Measurements from ENCODE around the gene ADAM17. TPM values are rescaled to one million over a fixed set of nuclear protein-coding genes. Genes with fewer than 3 reads are reported as not detected.

The ADAM17 gene
- total RNA-seq, 4 donors from 2014 or later = 30.6 to 50.9 (median 42.6) TPM

- peaks cover 0 to 84% (median 4%) of the 10 kb centered on the region in 3 donors for H3K36me3 ChIP-seq
- H3K4me1 ChIP-seq = peaks cover 0 to 24% (median 2%) of the 10 kb centered on the region in 4 donors
- no peak for DNase-seq (ENCODE audit: low spot score in 2 of 2)
- no peaks in the 10 kb centered on the region for H3K9me3 ChIP-seq
- H3K27me3 ChIP-seq = no peaks in the 10 kb centered on the region
- TF ChIP-seq POLR2A (IDR thresholded peaks at IDR 0.05) (no peak), CTCF (IDR thresholded peaks at IDR 0.05) (no peak), EP300 (IDR thresholded peaks at IDR 0.05) (no peak)
- no peak overlapping the region for H3K4me3 ChIP-seq
- WGBS, 2 donors = 89 to 93% methylated on average over 5 of the region's 5 CpGs
- H3K27ac ChIP-seq = no peak overlapping the region
Observed at GRCh38 chr2:9443526-9443925, 112.1 kb downstream of the ADAM17 start.

GRCh38 chr2:9441556-9441955 lies 114.1 kb downstream of the ADAM17 start:
- no peak for DNase-seq (ENCODE audit: low spot score in 2 of 2)
- Histone ChIP-seq H3K4me3 (no peak overlapping the region), H3K9me3 (no peaks in the 10 kb centered on the region), H3K4me1 (peaks cover 0 to 24% (median 2%) of the 10 kb centered on the region in 4 donors), H3K36me3 (peaks cover 0 to 84% (median 12%) of the 10 kb centered on the region in 3 donors), H3K27ac (peak overlapping the region in 1 of 4 donors; percentile 47), H3K27me3 (no peaks in the 10 kb centered on the region)
- 26 to 30% methylated on average over 3 of the region's 3 CpGs for WGBS, 2 donors
- TF ChIP-seq EP300 (IDR thresholded peaks at IDR 0.05) (no peak), CTCF (IDR thresholded peaks at IDR 0.05) (no peak), POLR2A (IDR thresholded peaks at IDR 0.05) (no peak)

GRCh38 chr2:9440058-9440727 lies 115.4 kb downstream of the ADAM17 start:
- WGBS, 2 donors = 53 to 57% methylated on average over 1 of the region's 1 CpG
- Histone ChIP-seq H3K9me3 (no peaks in the 10 kb centered on the region), H3K27ac (peak overlapping the region in 2 of 4 donors; percentile 44 to 61), H3K27me3 (no peaks in the 10 kb centered on the region), H3K4me1 (peaks cover 0 to 24% (median 2%) of the 10 kb centered on the region in 4 donors), H3K36me3 (peaks cover 0 to 86% (median 12%) of the 10 kb centered on the region in 3 donors), H3K4me3 (no peak overlapping the region)
- TF ChIP-seq EP300 (IDR thresholded peaks at IDR 0.05) (peak; percentile 19 to 22), POLR2A (IDR thresholded peaks at IDR 0.05) (no peak)
- DNase-seq (ENCODE audit: low spot score in 2 of 2) = no peak

- 94 to 100% methylated on average over 1 of the region's 1 CpG for WGBS, 2 donors
- Histone ChIP-seq H3K4me1 (peaks cover 0 to 24% (median 2%) of the 10 kb centered on the region in 4 donors), H3K4me3 (no peak overlapping the region), H3K9me3 (no peaks in the 10 kb centered on the region), H3K27ac (peak overlapping the region in 2 of 4 donors; percentile 44), H3K27me3 (no peaks in the 10 kb centered on the region), H3K36me3 (peaks cover 0 to 86% (median 12%) of the 10 kb centered on the region in 3 donors)
- DNase-seq (ENCODE audit: low spot score in 2 of 2) = no peak
- TF ChIP-seq POLR2A (IDR thresholded peaks at IDR 0.05) (no peak), CTCF (IDR thresholded peaks at IDR 0.05) (no peak), EP300 (IDR thresholded peaks at IDR 0.05) (no peak)
Observed at GRCh38 chr2:9439536-9439935, 116.1 kb downstream of the ADAM17 start.

Other genes with a start within 250 kb of the ADAM17 start
- 10 to 100 TPM; 65.9 to 97.3 (median 89.0) TPM for gene ITGB1BP1, start 132.3 kb downstream of the ADAM17 start, total RNA-seq
- 10 to 100 TPM; 18.6 to 43.9 (median 25.0) TPM for gene CPSF3, start 132.2 kb downstream of the ADAM17 start, total RNA-seq
- 10 to 100 TPM; 41.9 to 55.1 (median 50.9) TPM for gene IAH1, start 81.3 kb downstream of the ADAM17 start, total RNA-seq
- 100 to 1,000 TPM; 166 to 213 (median 185) TPM for gene YWHAQ, start 75.2 kb upstream of the ADAM17 start, total RNA-seq